Heart left ventricle (tissue), 13 donors: ENCODE measurements around the gene CTSF.

Experiments used
- POLR2A ChIP-seq, 2 donors: fragments of 450-650 bp; IDR thresholded peaks; one replicate each; pipeline ENCODE4 v1.6.1; 2017; ENCODE audit warnings: antibody characterized with exemption in 2 of 2, mild to moderate bottlenecking in 2 of 2, moderate library complexity in 2 of 2
- TF ChIP-seq, protein P1 (sequence below), 12 donors: fragments of 200-600 bp; sonication (generic) in 4 of 12; IDR thresholded peaks; one replicate each; pipeline versions ENCODE4 v1.5.0 to v1.8.0; 2018 to 2022; ENCODE audit warnings: antibody characterized with exemption in 12 of 12, mild to moderate bottlenecking in 5 of 12
- donor health status: ischemic (EF 13 %, LVEDD 7.1; RV severe dilation, severe dysfunction).
- donor health status: DM: no; HTN: yes; CAD: no.
- donor health status: DM: no; HTN: no; CAD: no.
- donor health status: ischemic (EF 25% LVEDD 6.9; RV normal size, moderate dysfunction).
- donor health status: ischemic (EF 25% LVEDD 5.7; RV mildly dilated, moderate dysfunction).
- donor health status: ischemic (EF 35%, LVEDD 5.7; RV mildly dilated, moderate dysfunction).
- donor health status: nonischemic (EF 11% LVEDD 7.7; RV severe dilation, severe dysfunction).
- donor health status: DM: yes; HTN: yes; CAD: no.
- donor health status: PGD.
- donor health status: ischemic (EF 29% LVEDD 5.4; RV normal size, mild dysfunction).
- donor health status: nonischemic (EF 23%, LVEDD 6.1; RV moderate dilation, normal function).

DNA sequence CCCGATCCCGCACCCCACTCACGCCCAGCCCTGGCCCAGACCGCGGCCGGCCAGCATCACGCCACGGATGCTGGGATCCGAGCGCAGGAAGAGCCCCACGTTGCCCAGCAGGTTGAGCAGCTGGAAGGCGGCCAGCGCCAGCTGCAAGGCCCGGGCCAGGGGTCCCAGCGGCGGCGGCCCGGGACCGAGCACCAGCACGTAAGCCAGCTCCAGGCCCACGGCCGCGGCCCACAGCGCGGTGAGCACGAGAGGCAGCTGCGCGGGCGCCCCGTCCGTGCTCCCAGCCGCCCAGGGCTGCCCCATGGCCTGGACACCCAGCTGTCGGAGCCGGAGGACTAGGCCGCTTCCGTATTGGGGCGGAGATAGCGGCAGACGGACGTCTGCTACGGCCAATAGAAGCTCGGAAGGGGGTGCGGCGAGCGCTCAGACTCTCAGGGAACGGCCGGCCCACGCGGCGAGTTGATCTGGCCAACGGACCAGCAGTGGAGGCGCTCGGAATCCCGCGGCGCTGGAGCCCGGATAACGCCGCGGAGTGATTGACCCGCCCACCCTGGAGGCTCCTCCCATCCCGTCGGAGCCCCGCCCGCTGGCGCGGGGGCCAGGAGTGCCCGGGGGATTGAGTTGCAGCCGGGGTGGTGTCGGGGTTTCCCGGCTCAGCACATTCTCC is 22.6 kb downstream of the CTSF start, which contains the start of gene ZDHHC24:
- TF ChIP-seq, protein P1, sequence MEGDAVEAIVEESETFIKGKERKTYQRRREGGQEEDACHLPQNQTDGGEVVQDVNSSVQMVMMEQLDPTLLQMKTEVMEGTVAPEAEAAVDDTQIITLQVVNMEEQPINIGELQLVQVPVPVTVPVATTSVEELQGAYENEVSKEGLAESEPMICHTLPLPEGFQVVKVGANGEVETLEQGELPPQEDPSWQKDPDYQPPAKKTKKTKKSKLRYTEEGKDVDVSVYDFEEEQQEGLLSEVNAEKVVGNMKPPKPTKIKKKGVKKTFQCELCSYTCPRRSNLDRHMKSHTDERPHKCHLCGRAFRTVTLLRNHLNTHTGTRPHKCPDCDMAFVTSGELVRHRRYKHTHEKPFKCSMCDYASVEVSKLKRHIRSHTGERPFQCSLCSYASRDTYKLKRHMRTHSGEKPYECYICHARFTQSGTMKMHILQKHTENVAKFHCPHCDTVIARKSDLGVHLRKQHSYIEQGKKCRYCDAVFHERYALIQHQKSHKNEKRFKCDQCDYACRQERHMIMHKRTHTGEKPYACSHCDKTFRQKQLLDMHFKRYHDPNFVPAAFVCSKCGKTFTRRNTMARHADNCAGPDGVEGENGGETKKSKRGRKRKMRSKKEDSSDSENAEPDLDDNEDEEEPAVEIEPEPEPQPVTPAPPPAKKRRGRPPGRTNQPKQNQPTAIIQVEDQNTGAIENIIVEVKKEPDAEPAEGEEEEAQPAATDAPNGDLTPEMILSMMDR (IDR thresholded peaks at IDR 0.05), result peak in 1 of 12 donors; percentile 9
- TF ChIP-seq POLR2A (IDR thresholded peaks at IDR 0.05), result peak in 1 of 2 donors; percentile 78
